Measurements from ENCODE around the gene NIPAL4.

The NIPAL4 gene

GRCh38 chr5:157473383-157474320 is 13.6 kb downstream of the NIPAL4 start:
- no peak overlapping the region for H3K4me3 ChIP-seq (replicated peaks; ENCODE audit: insufficient read depth, low read length)
- H3K27ac ChIP-seq (replicated peaks) = no peak overlapping the region
- no peak for DNase-seq (ENCODE audit: low read depth in 1 of 2, low spot score in 1 of 2)
- peak; percentile 69 for TF ChIP-seq SPI1 (IDR thresholded peaks at IDR 0.05; ENCODE audit: borderline replicate concordance, low read depth)
- no peak for TF ChIP-seq GABPA (IDR thresholded peaks at IDR 0.05; ENCODE audit: low read depth)
- H3K27me3 ChIP-seq (ENCODE audit: insufficient read depth, poor library complexity, severe bottlenecking) = no peaks in the 10 kb centered on the region

GRCh38 chr5:157475432-157475831 is 15.4 kb downstream of the NIPAL4 start:
- no peak overlapping the region for H3K4me3 ChIP-seq (replicated peaks; ENCODE audit: insufficient read depth, low read length)
- TF ChIP-seq SPI1 (IDR thresholded peaks at IDR 0.05; ENCODE audit: borderline replicate concordance, low read depth) (no peak), GABPA (IDR thresholded peaks at IDR 0.05; ENCODE audit: low read depth) (no peak), POLR2AphosphoS5 (IDR thresholded peaks at IDR 0.05; ENCODE audit: low read depth) (no peak), CTCF (IDR thresholded peaks at IDR 0.05; ENCODE audit: insufficient read depth, low read length) (no peak), REST (IDR thresholded peaks at IDR 0.05; ENCODE audit: insufficient replicate concordance, low read depth) (no peak)
- H3K27ac ChIP-seq (replicated peaks) = no peak overlapping the region
- no peak for DNase-seq (ENCODE audit: low read depth in 1 of 2, low spot score in 1 of 2)
- H3K27me3 ChIP-seq (ENCODE audit: insufficient read depth, poor library complexity, severe bottlenecking) = no peaks in the 10 kb centered on the region

GRCh38 chr5:157476702-157477408 is 16.8 kb downstream of the NIPAL4 start:
- TF ChIP-seq CTCF (IDR thresholded peaks at IDR 0.05; ENCODE audit: insufficient read depth, low read length) = peak; percentile 83
- no peak for TF ChIP-seq REST (IDR thresholded peaks at IDR 0.05; ENCODE audit: insufficient replicate concordance, low read depth)
- Histone ChIP-seq H3K4me3 (replicated peaks; ENCODE audit: insufficient read depth, low read length) (no peak overlapping the region), H3K27me3 (ENCODE audit: insufficient read depth, poor library complexity, severe bottlenecking) (no peaks in the 10 kb centered on the region), H3K27ac (replicated peaks) (no peak overlapping the region)
- peak; percentile 27 to 54 for DNase-seq (ENCODE audit: low read depth in 1 of 2, low spot score in 1 of 2)

- H3K4me3 ChIP-seq (replicated peaks; ENCODE audit: insufficient read depth, low read length) = no peak overlapping the region
- no peaks in the 10 kb centered on the region for H3K27me3 ChIP-seq (ENCODE audit: insufficient read depth, poor library complexity, severe bottlenecking)
- TF ChIP-seq SPI1 (IDR thresholded peaks at IDR 0.05; ENCODE audit: borderline replicate concordance, low read depth) (no peak), CTCF (IDR thresholded peaks at IDR 0.05; ENCODE audit: insufficient read depth, low read length) (no peak), POLR2AphosphoS5 (IDR thresholded peaks at IDR 0.05; ENCODE audit: low read depth) (no peak), GABPA (IDR thresholded peaks at IDR 0.05; ENCODE audit: low read depth) (no peak), REST (IDR thresholded peaks at IDR 0.05; ENCODE audit: insufficient replicate concordance, low read depth) (no peak)
- no peak overlapping the region for H3K27ac ChIP-seq (replicated peaks)
- DNase-seq (ENCODE audit: low read depth in 1 of 2, low spot score in 1 of 2) = no peak
Observed at GRCh38 chr5:157477814-157478494, 17.9 kb downstream of the NIPAL4 start.

All from HL-60 (cell line).